ENCODE measurements around the gene PAK5. TPM values are rescaled to one million over a fixed set of nuclear protein-coding genes. Genes with fewer than 3 reads are reported as not detected.
A peak's percentile ranks its signal among the peaks of the same experiment; 100 is the strongest.

Gene PAK5
- total RNA-seq, 1 donor from 2014 or later = 0.10 TPM

DNA sequence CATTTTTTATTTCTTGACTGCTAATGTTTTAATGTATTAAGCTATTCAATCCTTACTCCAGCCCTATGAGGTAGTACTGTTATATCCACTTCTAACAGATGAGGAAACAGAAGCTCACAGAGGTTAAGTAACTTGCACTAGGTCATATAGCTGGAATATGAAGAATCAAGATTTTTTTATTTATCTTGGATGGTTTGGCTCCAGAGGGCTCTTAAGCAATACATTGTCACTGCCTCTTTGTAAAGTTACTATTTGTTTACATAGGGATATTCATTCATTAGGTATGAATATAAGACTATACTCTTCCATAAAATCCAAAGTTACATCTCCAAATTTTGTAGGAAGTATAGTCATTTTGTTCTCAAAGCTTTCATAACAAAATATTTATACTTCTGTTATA is 210.7 kb downstream of the PAK5 start:
- DNase-seq (ENCODE audit: low spot score) = no peak
- no peaks in the 10 kb centered on the region for H3K36me3 Mint-ChIP-seq (ENCODE audit: low read depth, unreplicated experiment)
- no peaks in the 10 kb centered on the region for H3K27me3 Mint-ChIP-seq (ENCODE audit: unreplicated experiment)
- no peaks in the 10 kb centered on the region for H3K4me1 Mint-ChIP-seq (ENCODE audit: unreplicated experiment)
- TF ChIP-seq, protein P1, sequence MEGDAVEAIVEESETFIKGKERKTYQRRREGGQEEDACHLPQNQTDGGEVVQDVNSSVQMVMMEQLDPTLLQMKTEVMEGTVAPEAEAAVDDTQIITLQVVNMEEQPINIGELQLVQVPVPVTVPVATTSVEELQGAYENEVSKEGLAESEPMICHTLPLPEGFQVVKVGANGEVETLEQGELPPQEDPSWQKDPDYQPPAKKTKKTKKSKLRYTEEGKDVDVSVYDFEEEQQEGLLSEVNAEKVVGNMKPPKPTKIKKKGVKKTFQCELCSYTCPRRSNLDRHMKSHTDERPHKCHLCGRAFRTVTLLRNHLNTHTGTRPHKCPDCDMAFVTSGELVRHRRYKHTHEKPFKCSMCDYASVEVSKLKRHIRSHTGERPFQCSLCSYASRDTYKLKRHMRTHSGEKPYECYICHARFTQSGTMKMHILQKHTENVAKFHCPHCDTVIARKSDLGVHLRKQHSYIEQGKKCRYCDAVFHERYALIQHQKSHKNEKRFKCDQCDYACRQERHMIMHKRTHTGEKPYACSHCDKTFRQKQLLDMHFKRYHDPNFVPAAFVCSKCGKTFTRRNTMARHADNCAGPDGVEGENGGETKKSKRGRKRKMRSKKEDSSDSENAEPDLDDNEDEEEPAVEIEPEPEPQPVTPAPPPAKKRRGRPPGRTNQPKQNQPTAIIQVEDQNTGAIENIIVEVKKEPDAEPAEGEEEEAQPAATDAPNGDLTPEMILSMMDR (IDR thresholded peaks at IDR 0.05; ENCODE audit: unreplicated experiment) = no peak
- H3K4me3 Mint-ChIP-seq (ENCODE audit: unreplicated experiment) = no peak overlapping the region
- no peak overlapping the region for H3K27ac Mint-ChIP-seq (ENCODE audit: unreplicated experiment)
- no peaks in the 10 kb centered on the region for H3K9me3 Mint-ChIP-seq (ENCODE audit: unreplicated experiment)

DNA sequence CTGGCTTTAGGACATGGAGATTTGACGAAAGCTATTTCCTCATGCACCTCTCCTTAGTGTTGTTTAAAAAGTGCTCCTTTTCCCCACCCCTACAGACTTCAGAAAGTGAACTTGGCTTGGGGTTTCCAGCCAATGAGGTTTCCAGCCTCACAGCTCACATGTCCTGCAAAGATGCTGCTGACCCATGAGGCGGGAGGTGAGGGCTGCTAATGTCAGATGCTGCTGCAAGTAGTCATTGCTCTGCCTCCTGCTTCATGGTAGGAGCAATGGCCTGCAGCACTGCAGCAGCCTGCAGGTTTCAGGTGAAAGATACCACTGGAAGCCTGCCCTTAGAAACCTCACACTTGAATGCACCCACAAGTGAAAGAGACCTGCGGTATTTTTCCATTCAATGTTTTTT is 211.7 kb downstream of the PAK5 start:
- Mint-ChIP-seq H3K27me3 (ENCODE audit: unreplicated experiment) (no peaks in the 10 kb centered on the region), H3K4me1 (ENCODE audit: unreplicated experiment) (no peaks in the 10 kb centered on the region), H3K4me3 (ENCODE audit: unreplicated experiment) (no peak overlapping the region), H3K36me3 (ENCODE audit: low read depth, unreplicated experiment) (no peaks in the 10 kb centered on the region), H3K9me3 (ENCODE audit: unreplicated experiment) (no peaks in the 10 kb centered on the region), H3K27ac (ENCODE audit: unreplicated experiment) (no peak overlapping the region)
- TF ChIP-seq, protein P1 (IDR thresholded peaks at IDR 0.05; ENCODE audit: unreplicated experiment) = no peak
- no peak for DNase-seq (ENCODE audit: low spot score)

DNA sequence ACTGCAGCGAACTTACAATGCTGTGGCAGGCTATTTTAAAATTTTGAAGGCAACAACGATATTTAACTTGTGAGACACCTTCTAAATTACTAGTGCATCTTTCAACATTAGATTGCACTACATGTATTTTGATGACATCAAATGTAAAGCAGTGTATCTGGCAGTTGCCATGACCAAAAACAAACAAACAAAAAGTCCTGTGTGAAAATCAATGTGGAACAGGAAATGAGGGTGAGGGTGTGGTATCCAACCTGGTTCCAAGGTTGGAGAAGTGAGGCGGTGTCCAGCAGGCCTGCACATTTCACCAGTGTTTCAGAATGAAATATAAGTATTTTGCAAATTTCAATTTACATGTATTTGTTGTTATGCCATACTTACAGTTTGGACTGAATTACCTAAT is 212.5 kb downstream of the PAK5 start:
- DNase-seq (ENCODE audit: low spot score) = no peak
- no peaks in the 10 kb centered on the region for H3K9me3 Mint-ChIP-seq (ENCODE audit: unreplicated experiment)
- TF ChIP-seq, protein P1 (IDR thresholded peaks at IDR 0.05; ENCODE audit: unreplicated experiment) = no peak
- no peak overlapping the region for H3K4me3 Mint-ChIP-seq (ENCODE audit: unreplicated experiment)
- no peaks in the 10 kb centered on the region for H3K4me1 Mint-ChIP-seq (ENCODE audit: unreplicated experiment)
- no peaks in the 10 kb centered on the region for H3K36me3 Mint-ChIP-seq (ENCODE audit: low read depth, unreplicated experiment)
- peak overlapping the region; percentile 13 for H3K27ac Mint-ChIP-seq (ENCODE audit: unreplicated experiment)
- no peaks in the 10 kb centered on the region for H3K27me3 Mint-ChIP-seq (ENCODE audit: unreplicated experiment)

DNA sequence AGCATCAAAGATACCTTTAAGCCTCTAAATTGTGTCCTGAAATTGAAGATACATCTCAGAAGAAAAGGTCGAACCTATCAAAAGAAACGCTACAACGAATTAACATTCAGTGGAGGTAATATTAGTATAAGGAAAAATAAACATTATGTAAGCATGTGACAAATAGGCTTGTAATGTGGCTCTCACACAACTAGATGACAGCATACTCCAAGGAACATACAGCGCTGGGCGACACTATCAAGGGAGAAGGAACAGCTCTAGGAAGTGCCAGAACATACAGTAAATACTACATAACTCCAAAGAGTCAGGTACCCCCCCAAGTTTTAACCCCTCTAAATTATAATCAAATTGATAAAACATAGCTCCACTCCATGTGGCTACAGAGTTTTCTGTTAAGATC is 220.9 kb downstream of the PAK5 start:
- H3K4me1 Mint-ChIP-seq (ENCODE audit: unreplicated experiment) = no peaks in the 10 kb centered on the region
- no peaks in the 10 kb centered on the region for H3K27me3 Mint-ChIP-seq (ENCODE audit: unreplicated experiment)
- H3K4me3 Mint-ChIP-seq (ENCODE audit: unreplicated experiment) = no peak overlapping the region
- H3K9me3 Mint-ChIP-seq (ENCODE audit: unreplicated experiment) = no peaks in the 10 kb centered on the region
- H3K27ac Mint-ChIP-seq (ENCODE audit: unreplicated experiment) = no peak overlapping the region
- no peaks in the 10 kb centered on the region for H3K36me3 Mint-ChIP-seq (ENCODE audit: low read depth, unreplicated experiment)
- DNase-seq (ENCODE audit: low spot score) = peak; percentile 41
- TF ChIP-seq, protein P1 (IDR thresholded peaks at IDR 0.05; ENCODE audit: unreplicated experiment) = no peak

DNA sequence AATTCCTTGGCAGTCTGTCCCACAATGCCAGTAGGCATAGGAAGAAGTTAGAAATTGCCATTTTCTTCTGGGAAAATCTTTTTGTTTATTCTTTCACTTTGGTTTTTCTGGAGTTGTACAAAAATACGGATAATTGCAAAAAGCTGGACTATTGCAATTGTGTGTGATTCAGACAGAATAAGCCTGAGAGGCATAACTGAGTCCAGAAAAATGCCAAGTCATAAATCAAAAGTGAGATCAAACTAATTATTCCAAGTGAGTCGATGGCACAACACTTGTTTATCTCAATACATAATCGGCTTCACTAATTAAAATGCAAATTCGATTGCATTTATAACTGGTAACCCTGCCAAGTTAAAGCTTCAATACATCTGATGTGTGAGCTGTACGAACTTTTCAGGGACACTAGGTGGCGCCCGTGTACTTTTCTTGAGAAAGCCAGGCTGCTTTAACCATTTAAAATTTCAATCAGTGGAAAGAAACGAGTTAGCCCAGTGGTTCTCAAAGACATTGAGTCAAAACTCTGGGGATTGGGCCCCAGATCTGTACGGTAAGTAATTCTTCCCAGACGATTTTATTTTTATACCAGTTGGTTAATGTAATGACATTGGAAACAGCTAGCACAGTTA is 221.9 kb downstream of the PAK5 start:
- no peaks in the 10 kb centered on the region for H3K36me3 Mint-ChIP-seq (ENCODE audit: low read depth, unreplicated experiment)
- H3K27ac Mint-ChIP-seq (ENCODE audit: unreplicated experiment) = no peak overlapping the region
- H3K4me3 Mint-ChIP-seq (ENCODE audit: unreplicated experiment) = no peak overlapping the region
- TF ChIP-seq, protein P1 (IDR thresholded peaks at IDR 0.05; ENCODE audit: unreplicated experiment) = peak; percentile 89
- DNase-seq (ENCODE audit: low spot score) = peak; percentile 50
- peaks cover under 1% of the 10 kb centered on the region for H3K4me1 Mint-ChIP-seq (ENCODE audit: unreplicated experiment)
- H3K9me3 Mint-ChIP-seq (ENCODE audit: unreplicated experiment) = no peaks in the 10 kb centered on the region
- no peaks in the 10 kb centered on the region for H3K27me3 Mint-ChIP-seq (ENCODE audit: unreplicated experiment)
